ENCODE data around the gene LCP2. TPM values are rescaled to one million over a fixed set of nuclear protein-coding genes. Genes with fewer than 3 reads are reported as not detected.

The LCP2 gene
- total RNA-seq, 1 experiment from 2014 or later, result not detected

- H3K23ac ChIP-seq (ENCODE audit: insufficient read length, low read depth, low read length), result no peak overlapping the region
- no peak overlapping the region for H3K14ac ChIP-seq (ENCODE audit: insufficient read depth, low read length)
- no peak overlapping the region for H3K18ac ChIP-seq (ENCODE audit: insufficient read length, low read depth, low read length)
- H4K8ac ChIP-seq (replicated peaks; ENCODE audit: insufficient read length, low read depth, low read length), result no peak overlapping the region
- H4K91ac ChIP-seq (ENCODE audit: insufficient read length, low read depth, low read length), result no peak overlapping the region
- no peak overlapping the region for H2BK20ac ChIP-seq (ENCODE audit: low read depth, low read length, poor library complexity, severe bottlenecking)
- no peaks in the 10 kb centered on the region for H3K36me3 Mint-ChIP-seq (ENCODE audit: insufficient read depth in 1 of 3, low read depth in 3 of 3)
- H3K27ac ChIP-seq (ENCODE audit: insufficient read length, low read depth, low read length), result no peak overlapping the region
- H4K20me1 ChIP-seq (ENCODE audit: control insufficient read depth, insufficient read depth, insufficient read length), result no peaks in the 10 kb centered on the region
- H2BK120ac ChIP-seq (ENCODE audit: low read depth, low read length, poor library complexity, severe bottlenecking), result no peak overlapping the region
- H2AFZ ChIP-seq (ENCODE audit: low read length), result no peak overlapping the region
- H3K4me3 Mint-ChIP-seq, result no peak overlapping the region
- H3K4me2 ChIP-seq (ENCODE audit: insufficient read depth, insufficient read length, low read length), result no peak overlapping the region
- H3K9me3 ChIP-seq (ENCODE audit: control insufficient read depth, low read depth, low read length), result no peaks in the 10 kb centered on the region
- no peak overlapping the region for H3K9ac ChIP-seq (ENCODE audit: extremely low read depth, insufficient read length, low read length)
- H3K79me2 ChIP-seq (ENCODE audit: insufficient read depth, low read length), result no peaks in the 10 kb centered on the region
- H3K27ac Mint-ChIP-seq, result peak overlapping the region in 1 of 3 experiments; percentile 32; a peak in 1 of 7 replicates
- no peak overlapping the region for H3K56ac ChIP-seq (ENCODE audit: insufficient read length, low read depth, low read length)
- H2BK12ac ChIP-seq (ENCODE audit: insufficient read length, low read depth, low read length), result no peak overlapping the region
- no peaks in the 10 kb centered on the region for H3K79me1 ChIP-seq (ENCODE audit: insufficient read depth, low read depth, low read length, poor library complexity, severe bottlenecking)
- H3K4ac ChIP-seq (ENCODE audit: low read depth, low read length), result no peak overlapping the region
- H3K27me3 ChIP-seq (ENCODE audit: insufficient read depth, low read length), result no peaks in the 10 kb centered on the region
- no peak for DNase-seq
- no peaks in the 10 kb centered on the region; a peak in 1 of 5 replicates for H3K9me3 Mint-ChIP-seq
- WGBS (ENCODE audit: extremely low coverage, insufficient read length, low lambda C conversion rate), result no CpG with 5 or more reads among the region's 2 CpGs
- H3K4me1 ChIP-seq (ENCODE audit: insufficient read depth, low read length), result no peaks in the 10 kb centered on the region; the same call in 1 of the 2 replicates
- H2BK5ac ChIP-seq (ENCODE audit: insufficient read length, low read length), result no peak overlapping the region
- H4K5ac ChIP-seq (ENCODE audit: insufficient read length, low read depth, low read length), result no peak overlapping the region
- TF ChIP-seq CTCF (conservative IDR thresholded peaks at IDR 0.05), result no peak
- H2AK5ac ChIP-seq (ENCODE audit: insufficient read length, low read length), result no peak overlapping the region
- no peaks in the 10 kb centered on the region for H3K23me2 ChIP-seq (ENCODE audit: insufficient read length, low read depth, low read length, poor library complexity, severe bottlenecking)
- H2BK15ac ChIP-seq (ENCODE audit: low read depth, low read length), result no peak overlapping the region
- H3K27me3 Mint-ChIP-seq (ENCODE audit: low read depth), result no peaks in the 10 kb centered on the region
- H3T11ph ChIP-seq (ENCODE audit: low read length), result no peak overlapping the region
- peaks cover 24 to 30% of the 10 kb centered on the region in 2 experiments for H3K4me1 Mint-ChIP-seq
Observed at GRCh38 chr5:170226661-170227060, 70.9 kb downstream of the LCP2 start.

Measured in H9 (cell line).